ENCODE data around the gene CELA2B.
"Not testable (repeated sequence)": the region's sequence is repeated elsewhere in the genome, so short reads cannot be mapped to it uniquely, and the experiment has no call there.

Gene CELA2B

GRCh38 chr1:15445390-15446122, 30.3 kb upstream of the CELA2B start:
- peak; percentile 62 for DNase-seq

- no peak for DNase-seq
Measured at GRCh38 chr1:15446212-15446611, 29.7 kb upstream of the CELA2B start.

GRCh38 chr1:15448877-15449462, 26.9 kb upstream of the CELA2B start:
- no peak for DNase-seq

GRCh38 chr1:15449567-15449966, 26.3 kb upstream of the CELA2B start:
- DNase-seq, result no peak

- no peak for DNase-seq
Measured at GRCh38 chr1:15451014-15451722, 24.7 kb upstream of the CELA2B start.

GRCh38 chr1:15452216-15452615, 23.7 kb upstream of the CELA2B start:
- DNase-seq, result no peak

- DNase-seq, result no peak
Measured at GRCh38 chr1:15452866-15453571, 22.9 kb upstream of the CELA2B start.

- DNase-seq, result no peak
Measured at GRCh38 chr1:15453734-15454133, 22.2 kb upstream of the CELA2B start.

GRCh38 chr1:15454256-15454655, 21.6 kb upstream of the CELA2B start:
- no peak for DNase-seq

GRCh38 chr1:15455522-15455921, 20.4 kb upstream of the CELA2B start:
- DNase-seq, result no peak

GRCh38 chr1:15456313-15456954, 19.5 kb upstream of the CELA2B start, which contains the start of gene CELA2A:
Gene CELA2A (plus strand): TSS chr1:15456732. CDS start chr1:15456754, 22 bp downstream.
- no peak for DNase-seq

- DNase-seq, result no peak
Measured at GRCh38 chr1:15457585-15457984, 18.3 kb upstream of the CELA2B start.

GRCh38 chr1:15458388-15458787, 17.5 kb upstream of the CELA2B start:
- DNase-seq, result not testable (repeated sequence)

- no peak for DNase-seq
Measured at GRCh38 chr1:15459771-15460707, 15.9 kb upstream of the CELA2B start.

- no peak for DNase-seq
Measured at GRCh38 chr1:15460708-15461095, 15.2 kb upstream of the CELA2B start.

GRCh38 chr1:15463064-15463800, 12.7 kb upstream of the CELA2B start:
- not testable (repeated sequence) for DNase-seq

- DNase-seq, result not testable (repeated sequence)
Measured at GRCh38 chr1:15463926-15464322, 12.0 kb upstream of the CELA2B start.

- DNase-seq, result no peak
Measured at GRCh38 chr1:15465674-15466073, 10.2 kb upstream of the CELA2B start.

GRCh38 chr1:15466955-15467625, 8.8 kb upstream of the CELA2B start:
- DNase-seq, result not testable (repeated sequence)

GRCh38 chr1:15468145-15468544, 7.8 kb upstream of the CELA2B start:
- DNase-seq, result no peak
